ENCODE results near the gene TEP1. TPM values are rescaled to one million over a fixed set of nuclear protein-coding genes. Genes with fewer than 3 reads are reported as not detected.

TEP1 gene
- total RNA-seq, 1 donor from 2014 or later, result 36.3 TPM

DNA sequence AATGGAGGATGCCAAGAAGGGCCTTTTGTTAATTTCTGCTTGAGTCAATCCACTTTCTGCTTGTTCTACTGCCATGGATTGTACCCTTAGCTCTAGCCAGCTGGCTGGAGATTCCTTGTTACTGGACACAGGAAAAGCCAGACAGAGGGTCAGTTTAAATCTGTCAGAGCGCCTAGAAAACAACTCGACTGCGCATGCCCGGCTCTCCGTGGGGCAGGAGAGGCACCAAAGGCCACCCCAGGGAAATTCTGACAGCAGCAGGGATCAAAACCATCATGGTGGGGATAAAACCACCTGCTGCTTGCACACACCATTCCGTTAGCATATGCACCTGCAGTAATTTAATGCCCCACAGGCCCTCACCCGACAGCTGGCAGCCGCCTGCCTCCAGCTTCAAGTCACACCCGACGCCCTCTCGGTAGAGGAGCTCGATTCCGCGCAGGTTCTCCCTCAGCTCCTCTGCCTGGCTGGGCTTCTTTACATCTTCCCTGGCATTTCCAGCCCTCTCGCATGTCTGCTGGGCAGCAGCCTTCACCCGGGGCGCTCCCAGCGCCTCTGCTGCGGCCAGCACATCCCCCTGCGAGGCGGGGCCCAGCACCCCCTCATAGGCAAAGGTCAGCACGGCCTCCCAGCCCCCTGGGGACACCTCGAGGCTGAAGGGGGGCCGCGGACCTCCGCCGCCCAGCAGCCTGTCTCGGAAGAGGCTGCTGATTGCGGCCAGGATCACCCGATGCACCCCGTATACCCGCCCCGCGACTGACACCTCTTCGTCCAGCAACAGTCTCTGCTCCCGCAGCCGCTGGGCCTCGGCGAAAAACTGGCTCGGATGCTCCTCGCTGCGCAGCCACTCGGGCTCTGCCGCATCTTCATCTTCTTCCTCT is 21.6 kb upstream of the TEP1 start:
- intact Hi-C loops (cut with micrococcal nuclease), result no loop called here

DNA sequence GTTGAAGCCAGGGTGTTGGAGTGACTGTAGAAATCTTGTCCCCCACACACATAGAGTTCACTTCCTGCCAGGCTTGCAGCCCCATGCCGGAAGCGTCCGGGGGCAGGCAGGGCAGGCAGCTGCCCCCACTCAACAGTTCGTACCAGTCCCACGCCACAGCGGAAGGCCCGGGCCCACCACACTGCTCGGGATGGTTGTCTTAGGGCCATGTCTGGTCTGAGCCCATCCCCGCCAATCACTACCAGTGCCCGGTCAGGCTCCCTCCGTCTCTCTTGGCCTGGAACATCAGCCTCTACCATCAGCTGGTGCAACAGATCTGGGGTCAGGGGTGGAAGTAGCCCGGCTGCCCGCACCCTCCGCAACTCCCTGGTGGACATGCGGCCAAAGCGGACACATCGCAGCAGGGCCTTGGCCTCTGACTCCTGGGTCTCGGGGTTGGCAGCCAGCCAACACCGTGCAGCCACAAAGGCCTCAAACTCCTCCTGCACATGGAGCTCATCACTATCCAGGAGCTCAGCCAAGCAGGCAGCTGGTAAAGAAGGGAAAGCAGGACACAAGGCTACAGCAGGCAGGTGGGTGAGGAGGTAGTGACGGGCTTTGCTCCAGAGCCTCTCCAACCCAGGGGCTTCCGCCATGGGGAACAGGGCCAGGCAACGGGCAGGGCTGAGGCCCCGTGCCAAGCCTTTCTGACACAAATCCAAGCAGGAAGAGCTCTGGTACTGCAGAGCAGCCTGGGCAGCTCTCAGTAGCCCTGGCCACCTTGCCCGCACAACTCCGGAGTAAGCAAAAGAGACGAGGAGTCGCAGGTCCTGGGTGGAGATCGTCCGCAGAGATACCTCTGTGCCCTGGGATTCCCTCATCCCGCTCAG is 16.7 kb upstream of the TEP1 start:
- intact Hi-C loops (cut with micrococcal nuclease), result no loop called here

- intact Hi-C loops (cut with micrococcal nuclease), result no loop called here
These were observed 15.5 kb upstream of the TEP1 start for GRCh38 chr14:20428802-20429201.

DNA sequence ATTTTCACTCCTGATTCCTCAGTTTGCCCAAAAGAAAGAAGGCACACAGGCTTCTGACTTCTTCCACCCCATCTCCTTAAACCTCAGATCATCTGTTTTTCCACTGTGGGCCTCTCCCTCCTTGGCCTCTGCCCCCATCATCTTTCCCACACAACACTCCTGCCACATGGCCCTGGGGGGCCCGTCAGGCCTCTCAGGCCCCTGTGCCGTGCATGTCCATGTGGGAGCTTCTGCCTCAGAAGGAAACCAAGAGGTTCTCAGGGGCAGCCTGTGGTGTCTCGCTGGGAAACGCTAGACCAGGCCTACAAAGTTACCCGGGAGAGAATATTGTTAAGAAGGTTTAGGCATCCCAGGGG is 14.7 kb upstream of the TEP1 start:
- intact Hi-C loops (cut with micrococcal nuclease), result no loop called here

- intact Hi-C loops (cut with micrococcal nuclease), result no loop called here
These were observed 14.1 kb upstream of the TEP1 start for GRCh38 chr14:20427231-20428009.

DNA sequence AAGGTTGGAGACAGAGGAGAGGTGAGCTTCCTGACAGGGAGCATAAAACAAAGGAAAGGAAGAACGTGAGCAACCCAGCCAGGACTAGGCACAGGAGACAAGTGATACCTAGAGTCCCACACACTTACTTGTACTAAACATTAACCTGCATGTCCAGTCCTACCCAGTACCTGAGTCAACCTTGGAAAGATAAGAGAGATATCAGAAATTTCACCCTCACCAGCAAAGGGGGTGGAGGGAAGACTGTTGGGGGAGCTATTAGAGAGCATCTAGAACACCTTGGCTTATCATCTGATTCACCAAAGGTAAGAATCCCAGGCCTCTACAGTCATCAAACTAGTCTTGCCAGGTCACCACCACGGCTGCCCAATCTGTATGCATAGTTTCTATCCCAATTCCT is 11.6 kb upstream of the TEP1 start:
- intact Hi-C loops (cut with micrococcal nuclease), result no loop called here

DNA sequence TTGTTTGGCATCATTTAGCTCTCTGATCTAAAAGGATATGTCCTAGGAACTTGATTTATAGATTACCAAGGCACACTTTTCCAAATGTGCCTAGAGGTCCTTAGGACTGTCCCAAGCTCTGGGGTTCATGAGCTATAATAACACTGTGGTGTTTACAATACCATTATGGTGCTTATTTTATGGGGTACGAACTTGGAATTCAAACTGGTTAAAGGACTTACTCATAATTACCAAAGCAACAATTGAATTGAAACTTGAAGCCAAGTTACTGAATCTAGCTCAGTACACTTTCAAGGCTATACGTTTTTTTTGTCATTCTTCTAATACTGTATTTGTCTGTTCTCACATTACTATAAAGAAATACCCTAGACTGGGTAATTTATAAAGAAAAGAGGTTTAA is 9.6 kb upstream of the TEP1 start:
- intact Hi-C loops (cut with micrococcal nuclease), result no loop called here

GRCh38 chr14:20421267-20421666 is 8.0 kb upstream of the TEP1 start:
- intact Hi-C loops (cut with micrococcal nuclease), result no loop called here

DNA sequence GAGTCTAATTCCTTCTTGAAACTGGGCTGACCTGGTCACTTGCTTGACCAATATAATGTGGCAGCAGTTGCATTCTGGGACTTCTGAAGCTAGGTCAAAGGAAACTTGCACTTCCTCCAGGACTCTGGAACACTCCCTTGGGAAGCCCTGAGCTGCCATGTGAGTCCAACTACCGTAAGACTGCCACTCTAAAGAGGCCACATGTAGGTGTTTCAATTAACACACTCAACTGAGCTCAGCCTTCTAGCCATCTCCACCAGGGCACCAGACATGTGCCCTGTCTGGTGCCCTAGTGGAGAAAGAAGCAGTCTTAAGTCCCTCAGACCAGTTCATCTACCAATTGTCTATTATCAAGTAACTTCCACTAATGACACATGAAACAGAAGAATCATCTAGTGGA is 6.1 kb upstream of the TEP1 start:
- intact Hi-C loops (cut with micrococcal nuclease), result no loop called here

DNA sequence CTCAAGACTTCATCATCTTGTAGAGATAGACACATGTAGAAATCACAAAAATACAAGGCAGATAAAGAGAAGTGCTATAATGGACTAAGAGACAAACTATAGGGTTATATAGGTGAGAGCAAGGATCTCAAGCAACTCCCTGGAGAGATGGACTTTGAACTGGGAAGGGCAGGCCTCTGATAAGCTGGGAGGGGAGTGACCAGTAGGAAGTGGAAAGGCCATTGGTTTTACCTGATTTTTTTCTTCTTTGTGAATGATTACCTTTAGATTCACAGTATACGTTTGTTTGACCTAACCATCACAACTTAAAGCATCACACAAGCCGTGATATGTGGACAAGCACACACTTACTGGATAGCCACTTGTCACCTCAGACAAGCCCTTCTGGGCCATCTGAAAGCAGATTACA is 5.2 kb upstream of the TEP1 start:
- intact Hi-C loops (cut with micrococcal nuclease), result no loop called here

DNA sequence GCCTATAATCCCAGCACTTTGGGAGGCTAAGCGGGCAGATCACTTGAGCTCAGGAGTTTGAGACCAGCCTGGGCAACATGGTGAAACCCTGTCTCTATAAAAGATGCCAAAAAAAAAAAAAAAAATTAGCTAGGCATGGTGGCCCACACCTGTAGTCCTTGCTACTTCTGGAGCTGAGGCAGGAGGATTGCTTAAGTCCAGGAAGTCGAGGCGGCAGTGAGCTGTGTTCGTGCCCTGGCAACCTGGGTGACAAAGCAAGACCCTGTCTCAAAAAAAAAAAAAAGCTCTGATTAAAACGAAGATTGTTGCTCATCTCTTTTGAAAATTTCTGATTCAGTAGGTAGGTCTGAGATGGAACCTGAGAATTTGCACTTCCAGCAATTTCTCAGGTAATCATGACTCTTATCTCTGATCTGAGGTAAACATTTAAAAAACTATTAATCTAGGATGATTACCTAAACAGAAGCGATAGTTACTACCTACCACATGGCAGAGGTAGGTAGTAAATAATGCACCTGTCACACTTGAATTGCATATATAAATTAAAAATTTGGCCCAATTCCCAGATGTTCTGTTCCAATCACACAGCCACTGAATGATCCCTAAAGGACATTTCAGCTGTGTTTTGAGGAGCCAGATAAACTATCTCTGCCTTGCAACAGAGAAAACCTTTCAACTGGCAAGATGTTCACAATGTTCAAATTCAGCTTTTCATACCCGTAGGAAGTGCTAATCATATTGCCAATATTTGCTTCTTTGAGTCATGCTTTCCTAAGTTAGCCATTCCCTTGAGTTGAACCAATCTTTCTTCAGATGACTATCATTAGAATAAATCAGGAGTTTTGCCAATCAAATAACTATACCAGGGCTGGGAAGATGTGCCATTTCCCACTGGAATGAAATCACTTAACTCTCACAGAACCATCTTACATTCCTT is 4.2 kb upstream of the TEP1 start:
- intact Hi-C loops (cut with micrococcal nuclease), result no loop called here

GRCh38 chr14:20416223-20416622 is 2.9 kb upstream of the TEP1 start:
- intact Hi-C loops (cut with micrococcal nuclease), result no loop called here

GRCh38 chr14:20415782-20416206 is 2.5 kb upstream of the TEP1 start:
- intact Hi-C loops (cut with micrococcal nuclease), result loop anchor here (1.0 kb wide), 1 partner anchor 194 kb away; no protein-coding TSS in a partner anchor

GRCh38 chr14:20413744-20414082 is 412 bp upstream of the TEP1 start:
- intact Hi-C loops (cut with micrococcal nuclease), result loop anchor here (1.0 to 2.0 kb wide), 6 partner anchors 42 to 267 kb away; partner anchors contain the start of genes APEX1, CCNB1IP1, PARP2 and PIP4P1

GRCh38 chr14:20412411-20412810 is 890 bp downstream of the TEP1 start:
- intact Hi-C loops (cut with micrococcal nuclease), result loop anchor here (2.0 kb wide), 3 partner anchors 80 to 268 kb away; partner anchors contain the start of gene CCNB1IP1

DNA sequence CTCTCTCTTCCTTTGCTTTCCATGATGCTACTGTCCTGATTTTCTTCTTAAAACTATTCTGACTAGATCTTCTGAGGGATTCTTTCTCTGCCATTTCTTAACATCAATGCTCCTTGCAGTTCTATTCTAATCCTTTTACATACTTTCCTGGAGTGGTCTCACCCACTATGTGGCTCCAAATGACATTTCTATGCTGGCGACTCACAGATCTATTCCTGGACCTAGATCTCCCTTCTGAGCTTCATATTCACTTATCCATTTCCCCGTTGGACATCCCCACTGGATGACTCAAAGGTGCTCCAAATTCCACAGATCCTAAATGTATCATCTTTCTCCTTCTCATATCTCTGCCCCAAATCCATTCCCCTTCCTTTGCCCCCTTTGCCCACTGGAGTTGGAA is 4.1 kb downstream of the TEP1 start:
- intact Hi-C loops (cut with micrococcal nuclease), result no loop called here

DNA sequence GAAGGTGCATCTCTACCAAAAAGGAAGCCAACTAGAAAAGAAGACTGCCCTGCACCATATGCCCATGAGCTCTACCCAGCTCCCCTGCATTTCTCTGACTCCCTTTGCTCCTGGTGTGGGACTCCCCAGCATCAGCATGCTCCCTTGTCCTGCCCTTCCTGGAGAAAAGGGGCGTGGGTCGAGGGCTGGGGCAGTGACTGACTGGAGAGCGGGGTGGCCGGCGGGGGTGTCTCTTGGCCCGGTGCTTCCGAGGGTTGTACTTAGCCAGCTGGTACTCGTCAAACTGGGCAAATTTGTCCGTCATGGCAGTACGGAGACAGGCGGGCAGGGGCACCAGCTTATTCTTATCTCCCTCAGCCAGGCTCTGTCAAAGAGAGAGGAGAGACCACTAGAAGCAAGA is 9.8 kb downstream of the TEP1 start:
- intact Hi-C loops (cut with micrococcal nuclease), result no loop called here

DNA sequence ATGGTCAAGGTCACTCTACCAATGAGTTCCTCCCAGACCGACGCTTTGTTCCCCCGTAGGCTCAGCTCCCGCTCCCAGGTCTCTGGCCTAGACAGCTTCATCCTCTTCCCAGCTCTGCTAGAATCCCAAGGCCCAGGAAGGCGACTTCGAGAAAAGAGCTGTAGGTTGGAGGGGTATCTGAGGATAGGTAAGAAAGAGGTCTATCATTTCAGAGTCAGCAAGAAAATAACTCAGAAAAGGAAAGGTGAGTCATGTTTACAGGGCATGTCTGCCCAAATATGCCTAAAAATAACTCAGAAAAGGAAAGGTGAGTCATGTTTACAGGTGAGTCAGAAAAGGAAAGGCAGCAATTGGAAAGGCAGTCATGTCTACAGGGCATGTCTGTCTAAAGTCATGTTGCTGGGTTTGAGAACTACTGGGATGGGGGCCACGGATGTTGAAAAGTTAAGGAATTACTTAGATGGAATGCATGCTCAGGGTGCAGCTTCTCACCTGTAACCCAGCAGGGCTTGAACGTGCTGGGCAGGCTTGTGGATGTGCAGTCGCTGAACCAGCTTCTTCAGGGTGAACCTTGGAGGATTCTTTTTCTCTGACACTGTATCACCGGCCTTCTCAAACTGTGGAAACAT is 12.2 kb downstream of the TEP1 start:
- intact Hi-C loops (cut with micrococcal nuclease), result no loop called here

GRCh38 chr14:20400589-20400964 is 12.7 kb downstream of the TEP1 start:
- intact Hi-C loops (cut with micrococcal nuclease), result no loop called here

GRCh38 chr14:20397511-20397910 is 15.8 kb downstream of the TEP1 start:
- intact Hi-C loops (cut with micrococcal nuclease), result no loop called here

All from T-helper 2 cell treated with Interferon-gamma antibody and Interleukin-4, amounts not matched to agents 100 ng/mL and 5 ng/mL, for 36 hours (primary cell).